HL-60 (cell line): ENCODE data around the gene EEF1AKMT2.

Experiments used
- GABPA ChIP-seq: IDR thresholded peaks from 2 replicates; pipeline ENCODE4 v1.6.1; 2012; ENCODE audit warnings: low read depth
- POLR2AphosphoS5 ChIP-seq: IDR thresholded peaks from 2 replicates; pipeline ENCODE4 v1.6.1; 2012; ENCODE audit warnings: low read depth
- REST ChIP-seq: IDR thresholded peaks from 2 replicates; pipeline ENCODE4 v1.6.1; 2012; ENCODE audit warnings: low read depth; ENCODE audit not compliant: insufficient replicate concordance
- TF ChIP-seq, protein P1 (sequence below): IDR thresholded peaks from one replicate; pipeline ENCODE4 v1.5.1; 2011; ENCODE audit warnings: low read length, control low read depth, inconsistent platforms; ENCODE audit not compliant: insufficient read depth

GRCh38 chr10:124763267-124763666 lies 28.4 kb downstream of the EEF1AKMT2 start:
- TF ChIP-seq, protein P1, sequence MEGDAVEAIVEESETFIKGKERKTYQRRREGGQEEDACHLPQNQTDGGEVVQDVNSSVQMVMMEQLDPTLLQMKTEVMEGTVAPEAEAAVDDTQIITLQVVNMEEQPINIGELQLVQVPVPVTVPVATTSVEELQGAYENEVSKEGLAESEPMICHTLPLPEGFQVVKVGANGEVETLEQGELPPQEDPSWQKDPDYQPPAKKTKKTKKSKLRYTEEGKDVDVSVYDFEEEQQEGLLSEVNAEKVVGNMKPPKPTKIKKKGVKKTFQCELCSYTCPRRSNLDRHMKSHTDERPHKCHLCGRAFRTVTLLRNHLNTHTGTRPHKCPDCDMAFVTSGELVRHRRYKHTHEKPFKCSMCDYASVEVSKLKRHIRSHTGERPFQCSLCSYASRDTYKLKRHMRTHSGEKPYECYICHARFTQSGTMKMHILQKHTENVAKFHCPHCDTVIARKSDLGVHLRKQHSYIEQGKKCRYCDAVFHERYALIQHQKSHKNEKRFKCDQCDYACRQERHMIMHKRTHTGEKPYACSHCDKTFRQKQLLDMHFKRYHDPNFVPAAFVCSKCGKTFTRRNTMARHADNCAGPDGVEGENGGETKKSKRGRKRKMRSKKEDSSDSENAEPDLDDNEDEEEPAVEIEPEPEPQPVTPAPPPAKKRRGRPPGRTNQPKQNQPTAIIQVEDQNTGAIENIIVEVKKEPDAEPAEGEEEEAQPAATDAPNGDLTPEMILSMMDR: no peak
- TF ChIP-seq POLR2AphosphoS5: no peak
- TF ChIP-seq REST: no peak
- no peak for TF ChIP-seq GABPA
